NCI-H1105 treated with DMSO at 0.1 percent for 48 hours (cell line): ENCODE data around the gene GNB5.

Experiments
- DNase-seq: peaks from one replicate; lab custom pipeline; 2025; lab: John Stamatoyannopoulos, UW

Gene GNB5

GRCh38 chr15:52140646-52141045, 50.5 kb downstream of the GNB5 start:
- no peak for DNase-seq

- peak; percentile 3 for DNase-seq
These were observed 51.4 kb downstream of the GNB5 start for GRCh38 chr15:52139599-52140462.

- DNase-seq: no peak
These were observed 53.5 kb downstream of the GNB5 start for GRCh38 chr15:52137432-52138357.

- no peak for DNase-seq
These were observed 54.7 kb downstream of the GNB5 start for GRCh38 chr15:52136442-52136980.

GRCh38 chr15:52134502-52135144, 56.6 kb downstream of the GNB5 start:
- DNase-seq: no peak

GRCh38 chr15:52133510-52134220, 57.5 kb downstream of the GNB5 start:
- DNase-seq: no peak

- no peak for DNase-seq
These were observed 59.1 kb downstream of the GNB5 start for GRCh38 chr15:52132066-52132465.

- DNase-seq: no peak
These were observed 62.6 kb downstream of the GNB5 start for GRCh38 chr15:52128568-52128967.

- DNase-seq: no peak
These were observed 66.8 kb downstream of the GNB5 start for GRCh38 chr15:52124270-52124880.

- DNase-seq: no peak
These were observed 69.3 kb downstream of the GNB5 start for GRCh38 chr15:52121896-52122295.

GRCh38 chr15:52121006-52121405, 70.2 kb downstream of the GNB5 start:
- DNase-seq: no peak

GRCh38 chr15:52120488-52120887, 70.7 kb downstream of the GNB5 start:
- no peak for DNase-seq

- no peak for DNase-seq
These were observed 72.0 kb downstream of the GNB5 start for GRCh38 chr15:52118969-52119749.

GRCh38 chr15:52117549-52117948, 73.6 kb downstream of the GNB5 start:
- DNase-seq: no peak

- DNase-seq: no peak
These were observed 75.4 kb downstream of the GNB5 start for GRCh38 chr15:52115598-52116427.

GRCh38 chr15:52114261-52115055, 76.7 kb downstream of the GNB5 start:
- peak; percentile 5 for DNase-seq

- no peak for DNase-seq
These were observed 77.5 kb downstream of the GNB5 start for GRCh38 chr15:52113708-52114107.

- DNase-seq: no peak
These were observed 78.0 kb downstream of the GNB5 start for GRCh38 chr15:52113235-52113634.
